HFFc6 (cell line): ENCODE data around the gene ECE1. TPM values are rescaled to one million over a fixed set of nuclear protein-coding genes. Genes with fewer than 3 reads are reported as not detected.
A peak's percentile ranks its signal among the peaks of the same experiment; 100 is the strongest.

Experiments
- DNase-seq: peaks from one replicate; pipeline ENCODE4 v3.0.0-alpha.2; 2018
- H3K27ac Mint-ChIP-seq: 2 replicates; pipeline ENCODE4 v1.8.0; 2020; ENCODE audit warnings: mild to moderate bottlenecking, mixed read lengths
- H3K27me3 Mint-ChIP-seq: 2 replicates; pipeline ENCODE4 v1.8.0; 2021; ENCODE audit warnings: mild to moderate bottlenecking, moderate library complexity, mixed read lengths; ENCODE audit not compliant: insufficient read depth
- H3K36me3 Mint-ChIP-seq: 2 replicates; pipeline ENCODE4 v1.8.0; 2021; ENCODE audit warnings: low read depth, mixed read lengths
- H3K4me1 Mint-ChIP-seq: 2 replicates; pipeline ENCODE4 v1.8.0; 2020; ENCODE audit warnings: low read depth, mixed read lengths
- H3K4me3 Mint-ChIP-seq: 2 replicates; pipeline ENCODE4 v1.8.0; 2020; ENCODE audit warnings: mild to moderate bottlenecking, moderate library complexity, mixed read lengths
- H3K9me3 Mint-ChIP-seq: 2 replicates; pipeline ENCODE4 v1.8.0; 2020; ENCODE audit warnings: mild to moderate bottlenecking, mixed read lengths
- total RNA-seq, 6 experiments: library from RNA; stranded (reverse); fragmentation: NEBNext Ultra II Directional; extraction: Animal tissue kit (Norgen Biotek cat#: 25700); gene quantifications; 2 replicates in 1 of 6; 3 replicates in 5 of 6; pipeline ENCODE4 v1.2.3, GENCODE V29; 2021
- TF ChIP-seq, protein P1 (sequence below): fragments of 200-600 bp; sonication (generic); IDR thresholded peaks from 2 replicates; pipeline ENCODE4 v1.5.0; 2021; ENCODE audit warnings: antibody characterized with exemption, mild to moderate bottlenecking

ECE1 gene
- total RNA-seq, 6 experiments from 2014 or later, result 116 to 134 (median 124) TPM

DNA sequence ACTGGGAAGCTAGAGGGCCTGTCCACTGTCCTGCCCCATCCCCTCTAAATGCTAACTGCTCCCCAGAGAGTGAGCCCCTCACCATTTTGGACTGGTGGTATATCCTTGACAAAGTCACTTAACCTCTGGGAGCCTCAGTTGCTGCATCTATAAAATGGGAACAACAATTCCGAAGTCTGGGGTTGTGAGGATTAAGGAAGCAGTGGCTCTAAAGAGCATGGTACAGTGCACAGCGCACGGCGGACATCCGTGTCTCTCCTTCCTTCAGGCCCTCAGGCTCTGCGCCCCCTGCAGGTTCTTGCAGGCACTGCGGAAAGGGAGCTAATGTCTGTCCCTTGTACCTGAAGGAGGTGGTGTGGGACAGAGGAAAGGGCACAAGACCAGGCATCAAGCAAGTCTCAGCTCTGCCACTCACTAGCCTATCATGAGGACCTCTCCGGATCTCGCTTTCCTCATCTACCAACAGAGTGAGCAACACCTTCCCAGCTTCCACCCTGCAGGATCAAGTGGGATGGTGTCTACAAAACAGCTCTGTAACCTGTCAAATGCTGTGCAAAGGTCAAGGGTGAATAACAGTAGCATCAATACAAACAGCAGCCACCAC is 20.1 kb downstream of the ECE1 start:
- H3K4me1 Mint-ChIP-seq, result peaks cover 10% of the 10 kb centered on the region; the same call in 1 of the 2 replicates
- no peaks in the 10 kb centered on the region for H3K9me3 Mint-ChIP-seq
- TF ChIP-seq, protein P1, sequence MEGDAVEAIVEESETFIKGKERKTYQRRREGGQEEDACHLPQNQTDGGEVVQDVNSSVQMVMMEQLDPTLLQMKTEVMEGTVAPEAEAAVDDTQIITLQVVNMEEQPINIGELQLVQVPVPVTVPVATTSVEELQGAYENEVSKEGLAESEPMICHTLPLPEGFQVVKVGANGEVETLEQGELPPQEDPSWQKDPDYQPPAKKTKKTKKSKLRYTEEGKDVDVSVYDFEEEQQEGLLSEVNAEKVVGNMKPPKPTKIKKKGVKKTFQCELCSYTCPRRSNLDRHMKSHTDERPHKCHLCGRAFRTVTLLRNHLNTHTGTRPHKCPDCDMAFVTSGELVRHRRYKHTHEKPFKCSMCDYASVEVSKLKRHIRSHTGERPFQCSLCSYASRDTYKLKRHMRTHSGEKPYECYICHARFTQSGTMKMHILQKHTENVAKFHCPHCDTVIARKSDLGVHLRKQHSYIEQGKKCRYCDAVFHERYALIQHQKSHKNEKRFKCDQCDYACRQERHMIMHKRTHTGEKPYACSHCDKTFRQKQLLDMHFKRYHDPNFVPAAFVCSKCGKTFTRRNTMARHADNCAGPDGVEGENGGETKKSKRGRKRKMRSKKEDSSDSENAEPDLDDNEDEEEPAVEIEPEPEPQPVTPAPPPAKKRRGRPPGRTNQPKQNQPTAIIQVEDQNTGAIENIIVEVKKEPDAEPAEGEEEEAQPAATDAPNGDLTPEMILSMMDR, result peak; percentile 97
- H3K27ac Mint-ChIP-seq, result no peak overlapping the region; the same call in 1 of the 2 replicates
- H3K4me3 Mint-ChIP-seq, result no peak overlapping the region
- peak; percentile 51 for DNase-seq
- peaks cover 27% of the 10 kb centered on the region for H3K36me3 Mint-ChIP-seq
- H3K27me3 Mint-ChIP-seq, result no peaks in the 10 kb centered on the region; the same call in none of the 2 replicates

GRCh38 chr1:21269461-21270085 is 20.7 kb downstream of the ECE1 start:
- peaks cover 28% of the 10 kb centered on the region for H3K36me3 Mint-ChIP-seq
- no peak for DNase-seq

GRCh38 chr1:21268281-21269239 is 21.7 kb downstream of the ECE1 start:
- DNase-seq, result no peak
- TF ChIP-seq, protein P1, result 0 out of 2 replicates have a peak, but pooled peaks have one; percentile 22
- Mint-ChIP-seq H3K4me3 (no peak overlapping the region), H3K4me1 (peaks cover 13% of the 10 kb centered on the region), H3K27me3 (no peaks in the 10 kb centered on the region; the same call in none of the 2 replicates), H3K9me3 (no peaks in the 10 kb centered on the region), H3K27ac (no peak overlapping the region), H3K36me3 (peaks cover 25% of the 10 kb centered on the region)

More at GRCh38 chr1:21269461-21270085, 20.7 kb downstream of the ECE1 start:
- Mint-ChIP-seq H3K27ac (no peak overlapping the region), H3K4me3 (no peak overlapping the region), H3K9me3 (no peaks in the 10 kb centered on the region), H3K27me3 (no peaks in the 10 kb centered on the region; the same call in none of the 2 replicates), H3K4me1 (peaks cover 12% of the 10 kb centered on the region)
- TF ChIP-seq, protein P1, result no peak

DNA sequence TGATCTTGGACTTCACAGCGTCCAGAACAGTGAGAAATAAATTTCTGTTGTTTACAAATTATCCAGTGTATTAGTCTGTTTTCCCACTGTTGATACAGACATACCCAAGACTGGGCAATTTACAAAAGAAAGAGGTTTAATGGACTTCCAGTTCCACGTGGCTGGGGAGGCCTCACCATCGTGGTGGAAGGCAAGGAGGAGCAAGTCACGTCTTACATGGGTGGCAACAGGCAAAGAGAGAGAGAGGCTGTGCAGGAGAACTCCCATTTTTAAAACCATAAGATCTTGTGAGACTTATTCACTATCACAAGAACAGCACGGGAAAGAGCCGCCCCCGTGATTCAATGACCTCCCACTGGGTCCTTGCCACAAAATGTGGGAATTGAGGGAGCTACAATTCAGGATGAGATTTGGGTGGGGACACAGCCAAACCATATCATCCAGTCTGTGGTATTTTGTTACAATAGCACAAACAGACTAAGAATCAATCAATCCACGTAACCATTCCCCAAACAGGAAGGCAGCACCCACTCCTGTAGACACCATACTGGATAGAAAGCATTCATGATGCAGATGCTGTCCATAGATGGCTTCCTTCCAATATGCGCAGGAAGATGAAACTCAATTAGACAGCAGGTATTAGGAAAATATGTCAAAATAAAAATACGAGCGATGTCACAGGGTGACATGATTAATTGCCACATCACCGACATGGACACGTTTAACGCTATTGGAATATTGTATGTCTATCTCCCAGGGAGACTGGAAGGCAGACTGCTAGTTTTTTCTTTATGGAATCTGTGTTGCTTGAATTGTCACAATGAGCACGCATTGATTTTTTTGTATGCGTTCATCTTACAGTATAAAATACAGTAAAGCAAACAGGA is 22.8 kb downstream of the ECE1 start:
- peaks cover 4% of the 10 kb centered on the region for H3K27me3 Mint-ChIP-seq
- TF ChIP-seq, protein P1, result no peak
- no peak overlapping the region for H3K27ac Mint-ChIP-seq
- DNase-seq, result no peak
- no peaks in the 10 kb centered on the region for H3K9me3 Mint-ChIP-seq
- no peak overlapping the region for H3K4me3 Mint-ChIP-seq
- H3K36me3 Mint-ChIP-seq, result peaks cover 25% of the 10 kb centered on the region
- H3K4me1 Mint-ChIP-seq, result peaks cover 20% of the 10 kb centered on the region
